BLaER1 treated with 17β-estradiol and CSF1 and Interleukin-3, amounts not matched to agents 10 nM and 100 nM (cell line): ENCODE data around the gene PTPRJ.
A peak's percentile ranks its signal among the peaks of the same experiment; 100 is the strongest.

Experiments
- H3K27ac ChIP-seq, 11 experiments: shearing (Covaris generic); formaldehyde crosslinking; 2 replicates each; pipeline ENCODE4 v1.8.1; 2022
- H3K27me3 ChIP-seq, 11 experiments: shearing (Covaris generic); formaldehyde crosslinking; 2 replicates each; pipeline ENCODE4 v1.8.1; 2022
- H3K36me3 ChIP-seq, 11 experiments: shearing (Covaris generic); formaldehyde crosslinking; 2 replicates each; pipeline ENCODE4 v1.8.1; 2022
- H3K4me1 ChIP-seq, 10 experiments: shearing (Covaris generic); formaldehyde crosslinking; 2 replicates each; pipeline ENCODE4 v1.8.1; 2022
- H3K4me2 ChIP-seq, 11 experiments: shearing (Covaris generic); formaldehyde crosslinking; 2 replicates each; pipeline ENCODE4 v1.8.1; 2022
- H3K4me3 ChIP-seq, 10 experiments: shearing (Covaris generic); formaldehyde crosslinking; 2 replicates each; pipeline ENCODE4 v1.8.1; 2022
- H3K9ac ChIP-seq, 11 experiments: shearing (Covaris generic); formaldehyde crosslinking; 2 replicates each; pipeline ENCODE4 v1.8.1; 2022
- H3K9me3 ChIP-seq, 11 experiments: shearing (Covaris generic); formaldehyde crosslinking; replicated peaks in 1 of 11; 2 replicates each; pipeline ENCODE4 v1.8.1; 2022
- H4K20me1 ChIP-seq, 11 experiments: shearing (Covaris generic); formaldehyde crosslinking; 2 replicates each; pipeline ENCODE4 v1.8.1; 2022
- Cebpa-rat ChIP-seq, 11 experiments: shearing (Covaris generic); IDR thresholded peaks; 2 replicates each; pipeline ENCODE4 v1.8.1; 2022

The PTPRJ gene

GRCh38 chr11:48167380-48167779 is 187.0 kb downstream of the PTPRJ start:
- peaks cover 14 to 72% (median 48%) of the 10 kb centered on the region in 11 experiments; a peak in 21 of 22 replicates for H3K36me3 ChIP-seq
- peaks cover 43 to 68% (median 60%) of the 10 kb centered on the region in 10 experiments for H3K4me1 ChIP-seq
- no peak overlapping the region for H3K4me3 ChIP-seq
- TF ChIP-seq Cebpa-rat (IDR thresholded peaks at IDR 0.05) = no peak
- peaks cover 0 to 49% (median 31%) of the 10 kb centered on the region in 11 experiments; a peak in 18 of 22 replicates for H3K9me3 ChIP-seq
- peaks cover 0 to 94% (median 0%) of the 10 kb centered on the region in 11 experiments; a peak in 6 of 22 replicates for H4K20me1 ChIP-seq
- no peak overlapping the region for H3K9ac ChIP-seq
- peak overlapping the region in 2 of 11 experiments; percentile 44 to 47; a peak in 1 of 22 replicates for H3K4me2 ChIP-seq
- no peaks in the 10 kb centered on the region for H3K27me3 ChIP-seq
- H3K27ac ChIP-seq = no peak overlapping the region

DNA sequence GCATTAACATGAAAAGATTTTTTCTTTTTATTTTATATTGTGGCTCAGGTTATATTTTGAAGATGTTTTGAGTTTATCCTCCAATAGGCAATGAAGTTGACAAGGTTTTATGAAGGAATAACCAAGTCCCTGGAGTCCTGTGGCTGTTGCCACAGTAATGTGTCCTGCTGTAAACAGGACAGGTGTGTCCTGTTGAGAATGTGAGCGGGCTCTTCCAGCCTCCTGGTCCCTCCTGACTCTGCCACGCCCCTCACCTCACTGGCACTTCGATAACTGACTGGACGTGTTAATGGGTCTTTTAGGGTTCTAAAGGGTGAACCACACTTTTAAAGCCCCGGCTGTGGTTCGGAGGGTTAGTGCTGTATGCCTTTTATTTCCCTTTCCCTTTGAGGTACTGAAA is 188.5 kb downstream of the PTPRJ start:
- Histone ChIP-seq H3K27ac (peak overlapping the region; percentile 21 to 91 (median 84); a peak in 20 of 22 replicates), H3K4me1 (peaks cover 47 to 68% (median 65%) of the 10 kb centered on the region in 10 experiments), H3K9me3 (peaks cover 0 to 45% (median 31%) of the 10 kb centered on the region in 11 experiments; a peak in 18 of 22 replicates), H3K36me3 (peaks cover 14 to 64% (median 41%) of the 10 kb centered on the region in 11 experiments; a peak in 21 of 22 replicates), H3K4me2 (peak overlapping the region; percentile 76 to 95 (median 87)), H3K4me3 (peak overlapping the region in 2 of 10 experiments; percentile 13 to 37; a peak in 1 of 20 replicates), H4K20me1 (peaks cover 0 to 88% (median 0%) of the 10 kb centered on the region in 11 experiments; a peak in 6 of 22 replicates), H3K9ac (peak overlapping the region in 10 of 11 experiments; percentile 41 to 73 (median 64); a peak in 13 of 22 replicates), H3K27me3 (no peaks in the 10 kb centered on the region)
- TF ChIP-seq Cebpa-rat (IDR thresholded peaks at IDR 0.05) = no peak

- Histone ChIP-seq H3K4me3 (peak overlapping the region in 7 of 10 experiments; percentile 10 to 37 (median 15); a peak in 9 of 20 replicates), H3K27me3 (no peaks in the 10 kb centered on the region), H3K9me3 (peaks cover 0 to 41% (median 31%) of the 10 kb centered on the region in 11 experiments; a peak in 18 of 22 replicates), H3K36me3 (peaks cover 14 to 62% (median 37%) of the 10 kb centered on the region in 11 experiments; a peak in 21 of 22 replicates), H3K27ac (peak overlapping the region; percentile 21 to 91 (median 84); a peak in 21 of 22 replicates), H3K9ac (peak overlapping the region; percentile 32 to 73 (median 62); a peak in 17 of 22 replicates), H3K4me2 (peak overlapping the region; percentile 76 to 95 (median 87)), H3K4me1 (peaks cover 47 to 68% (median 66%) of the 10 kb centered on the region in 10 experiments), H4K20me1 (peaks cover 0 to 83% (median 0%) of the 10 kb centered on the region in 11 experiments; a peak in 5 of 22 replicates)
- no peak for TF ChIP-seq Cebpa-rat (IDR thresholded peaks at IDR 0.05)
These were observed 188.9 kb downstream of the PTPRJ start for GRCh38 chr11:48169259-48169658.

DNA sequence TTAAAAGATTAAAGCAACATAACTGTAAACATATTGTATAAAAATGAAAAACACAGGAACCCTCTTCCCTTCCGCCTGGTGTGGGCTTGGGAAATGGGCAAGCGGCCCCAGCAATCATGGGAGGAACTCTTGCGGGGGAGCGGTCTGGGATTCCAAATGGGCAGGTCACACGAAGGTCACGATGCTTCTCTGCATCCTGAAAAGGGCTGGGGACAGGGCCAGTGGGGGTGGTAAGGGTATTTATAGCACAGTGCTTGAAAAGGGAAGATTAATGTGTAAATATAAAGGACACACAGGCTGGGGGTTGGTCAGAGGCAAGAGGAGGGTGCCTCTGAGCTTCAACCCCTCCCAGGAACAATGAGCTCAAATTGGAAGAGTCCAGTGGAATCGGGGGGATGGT is 189.4 kb downstream of the PTPRJ start:
- H3K27ac ChIP-seq = peak overlapping the region; percentile 35 to 91 (median 84); a peak in 21 of 22 replicates
- H3K4me3 ChIP-seq = peak overlapping the region in 8 of 10 experiments; percentile 10 to 37 (median 19); a peak in 10 of 20 replicates
- peaks cover 14 to 61% (median 32%) of the 10 kb centered on the region in 11 experiments; a peak in 20 of 22 replicates for H3K36me3 ChIP-seq
- H3K9ac ChIP-seq = peak overlapping the region; percentile 32 to 73 (median 62); a peak in 18 of 22 replicates
- TF ChIP-seq Cebpa-rat (IDR thresholded peaks at IDR 0.05) = no peak
- H3K4me2 ChIP-seq = peak overlapping the region; percentile 76 to 95 (median 87)
- peaks cover 0 to 36% (median 27%) of the 10 kb centered on the region in 11 experiments; a peak in 18 of 22 replicates for H3K9me3 ChIP-seq
- peaks cover 47 to 69% (median 65%) of the 10 kb centered on the region in 10 experiments for H3K4me1 ChIP-seq
- H4K20me1 ChIP-seq = peaks cover 0 to 80% (median 0%) of the 10 kb centered on the region in 11 experiments; a peak in 5 of 22 replicates
- no peaks in the 10 kb centered on the region for H3K27me3 ChIP-seq

DNA sequence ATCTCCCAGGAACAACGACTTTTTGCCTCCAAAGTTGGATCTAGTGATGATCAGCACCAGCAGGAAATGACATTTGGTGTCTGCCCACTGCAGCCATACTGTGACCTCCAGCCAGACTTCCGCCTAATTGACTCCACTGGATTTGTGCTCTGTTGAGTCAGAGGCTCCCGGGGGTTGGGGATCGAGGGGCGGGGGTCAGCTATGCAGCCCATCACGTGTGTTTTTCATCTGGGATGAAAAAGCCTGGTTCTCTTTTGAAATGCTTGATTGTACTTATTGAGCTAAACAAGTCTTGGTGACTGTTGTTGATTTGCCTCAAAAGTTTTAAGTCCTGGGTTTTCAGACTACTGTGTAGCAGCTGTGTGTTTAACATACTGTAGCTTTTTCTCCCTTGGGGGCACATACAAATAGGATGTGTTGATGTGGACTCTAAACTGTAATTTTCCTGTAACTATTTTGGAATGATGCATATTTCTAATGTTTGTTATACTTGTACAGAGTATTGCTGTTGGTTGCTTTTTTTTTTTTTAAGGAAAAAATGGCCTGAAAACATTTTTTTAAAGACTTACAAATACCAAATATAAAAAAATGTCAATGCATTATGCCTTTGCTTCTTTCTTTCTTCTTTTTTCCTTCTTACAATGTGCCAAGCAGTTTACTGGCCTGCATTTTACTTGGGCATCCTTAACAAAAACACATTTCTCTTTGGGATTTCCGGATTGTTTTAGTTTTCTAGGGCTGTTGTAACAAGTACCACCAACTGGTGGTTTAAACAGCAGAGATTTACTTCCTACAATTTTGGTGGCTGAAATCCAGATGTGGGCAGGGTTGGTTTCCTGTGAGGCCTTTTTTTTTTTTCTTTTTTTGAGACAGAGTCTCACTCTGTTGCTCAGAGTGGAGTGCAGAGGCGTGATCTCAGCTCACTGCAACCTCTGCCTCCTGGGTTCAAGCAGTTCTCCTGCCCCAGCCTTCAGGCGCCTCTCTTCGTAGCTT is 190.2 kb downstream of the PTPRJ start:
- peaks cover 0 to 72% (median 0%) of the 10 kb centered on the region in 11 experiments; a peak in 5 of 22 replicates for H4K20me1 ChIP-seq
- 0 out of 22 replicates have a peak, but pooled peaks of 1 of the 11 experiments have one; percentile 17 for TF ChIP-seq Cebpa-rat (IDR thresholded peaks at IDR 0.05)
- H3K27ac ChIP-seq = peak overlapping the region; percentile 35 to 91 (median 84); a peak in 21 of 22 replicates
- peak overlapping the region; percentile 76 to 95 (median 87) for H3K4me2 ChIP-seq
- H3K9ac ChIP-seq = peak overlapping the region in 10 of 11 experiments; percentile 51 to 73 (median 64); a peak in 20 of 22 replicates
- H3K4me3 ChIP-seq = peak overlapping the region in 7 of 10 experiments; percentile 11 to 37 (median 23); a peak in 8 of 20 replicates
- H3K27me3 ChIP-seq = no peaks in the 10 kb centered on the region
- H3K9me3 ChIP-seq = peaks cover 0 to 31% (median 23%) of the 10 kb centered on the region in 11 experiments; a peak in 18 of 22 replicates
- peaks cover 47 to 76% (median 70%) of the 10 kb centered on the region in 10 experiments for H3K4me1 ChIP-seq
- H3K36me3 ChIP-seq = peaks cover 6 to 53% (median 24%) of the 10 kb centered on the region in 11 experiments; a peak in 20 of 22 replicates

GRCh38 chr11:48172818-48173609 is 192.7 kb downstream of the PTPRJ start:
- Histone ChIP-seq H3K27ac (peak overlapping the region in 4 of 11 experiments; percentile 4 to 39 (median 25); a peak in 4 of 22 replicates), H3K9me3 (peaks cover 0 to 34% (median 27%) of the 10 kb centered on the region in 11 experiments; a peak in 19 of 22 replicates), H3K27me3 (no peaks in the 10 kb centered on the region), H4K20me1 (peaks cover 0 to 47% (median 0%) of the 10 kb centered on the region in 11 experiments; a peak in 5 of 22 replicates), H3K4me1 (peaks cover 51 to 81% (median 64%) of the 10 kb centered on the region in 10 experiments), H3K9ac (peak overlapping the region in 2 of 11 experiments; percentile 19 to 32; a peak in 4 of 22 replicates), H3K4me2 (peak overlapping the region; percentile 1 to 69 (median 55); a peak in 20 of 22 replicates), H3K36me3 (peaks cover 0 to 28% (median 2%) of the 10 kb centered on the region in 11 experiments; a peak in 12 of 22 replicates), H3K4me3 (no peak overlapping the region)
- TF ChIP-seq Cebpa-rat (IDR thresholded peaks at IDR 0.05) = no peak

- H3K4me1 ChIP-seq = peaks cover 13 to 34% (median 23%) of the 10 kb centered on the region in 10 experiments; a peak in 19 of 20 replicates
- TF ChIP-seq Cebpa-rat (IDR thresholded peaks at IDR 0.05) = no peak
- no peak overlapping the region for H3K9ac ChIP-seq
These were observed 197.3 kb downstream of the PTPRJ start for GRCh38 chr11:48177661-48178060.

More at GRCh38 chr11:48177661-48178060, 197.3 kb downstream of the PTPRJ start:
- peaks cover 0 to 8% (median 0%) of the 10 kb centered on the region in 11 experiments; a peak in 4 of 22 replicates for H4K20me1 ChIP-seq
- no peaks in the 10 kb centered on the region for H3K27me3 ChIP-seq
- H3K27ac ChIP-seq = no peak overlapping the region
- no peak overlapping the region for H3K4me3 ChIP-seq
- H3K4me2 ChIP-seq = no peak overlapping the region
- peaks cover 0 to 13% (median 0%) of the 10 kb centered on the region in 11 experiments; a peak in 2 of 22 replicates for H3K36me3 ChIP-seq
- H3K9me3 ChIP-seq = peaks cover 0 to 51% (median 43%) of the 10 kb centered on the region in 11 experiments; a peak in 19 of 22 replicates
